Activated naive CD4-positive, alpha-beta T cell treated with anti-CD3 and anti-CD28 coated beads, Interleukin-2, amount 50 U/mL, for 72 hours (primary cell): ENCODE measurements around the gene HOXD1. TPM values are rescaled to one million over a fixed set of nuclear protein-coding genes. Genes with fewer than 3 reads are reported as not detected.

ENCODE experiments used
- ATAC-seq, 2 donors: fragments of 150-1000 bp; cut with Tn5 transposase; 2 replicates each; pipeline ENCODE4 v1.10.0; 2021; ENCODE audit warnings: mild to moderate bottlenecking in 2 of 2, moderate library complexity in 2 of 2
- DNase-seq, 2 donors: peaks; one replicate each; pipeline ENCODE4 v3.0.0; 2021 to 2022; ENCODE audit warnings: low spot score in 2 of 2
- H3K27ac Mint-ChIP-seq, 2 donors: one replicate each; pipeline ENCODE4 v1.8.0; 2022; ENCODE audit warnings: mild to moderate bottlenecking in 2 of 2, mixed read lengths in 2 of 2
- H3K36me3 Mint-ChIP-seq, 2 donors: one replicate each; pipeline ENCODE4 v1.8.0; 2022; ENCODE audit warnings: mixed read lengths in 2 of 2
- H3K9me3 Mint-ChIP-seq, 2 donors: one replicate each; pipeline ENCODE4 v1.8.0; 2022; ENCODE audit warnings: mixed read lengths in 2 of 2
- total RNA-seq, 2 donors: library from RNA; stranded (reverse); gene quantifications; one replicate each; pipeline ENCODE4 v1.2.3, GENCODE V29; 2022

The HOXD1 gene
- total RNA-seq, 2 donors from 2014 or later = not detected

GRCh38 chr2:176172007-176172894 lies 16.2 kb upstream of the HOXD1 start:
- ATAC-seq (no peak), DNase-seq (peak in 1 of 2 donors; percentile 11)
- H3K27ac Mint-ChIP-seq = peak overlapping the region in 1 of 2 donors; percentile 36
- H3K9me3 Mint-ChIP-seq = no peaks in the 10 kb centered on the region
- peaks cover 5 to 15% of the 10 kb centered on the region in 2 donors for H3K36me3 Mint-ChIP-seq

GRCh38 chr2:176172895-176173566 lies 15.4 kb upstream of the HOXD1 start:
- peaks cover 0 to 15% of the 10 kb centered on the region in 2 donors for H3K36me3 Mint-ChIP-seq
- H3K9me3 Mint-ChIP-seq = no peaks in the 10 kb centered on the region
- peak overlapping the region in 1 of 2 donors; percentile 9 for H3K27ac Mint-ChIP-seq
- ATAC-seq (no peak), DNase-seq (no peak)

DNA sequence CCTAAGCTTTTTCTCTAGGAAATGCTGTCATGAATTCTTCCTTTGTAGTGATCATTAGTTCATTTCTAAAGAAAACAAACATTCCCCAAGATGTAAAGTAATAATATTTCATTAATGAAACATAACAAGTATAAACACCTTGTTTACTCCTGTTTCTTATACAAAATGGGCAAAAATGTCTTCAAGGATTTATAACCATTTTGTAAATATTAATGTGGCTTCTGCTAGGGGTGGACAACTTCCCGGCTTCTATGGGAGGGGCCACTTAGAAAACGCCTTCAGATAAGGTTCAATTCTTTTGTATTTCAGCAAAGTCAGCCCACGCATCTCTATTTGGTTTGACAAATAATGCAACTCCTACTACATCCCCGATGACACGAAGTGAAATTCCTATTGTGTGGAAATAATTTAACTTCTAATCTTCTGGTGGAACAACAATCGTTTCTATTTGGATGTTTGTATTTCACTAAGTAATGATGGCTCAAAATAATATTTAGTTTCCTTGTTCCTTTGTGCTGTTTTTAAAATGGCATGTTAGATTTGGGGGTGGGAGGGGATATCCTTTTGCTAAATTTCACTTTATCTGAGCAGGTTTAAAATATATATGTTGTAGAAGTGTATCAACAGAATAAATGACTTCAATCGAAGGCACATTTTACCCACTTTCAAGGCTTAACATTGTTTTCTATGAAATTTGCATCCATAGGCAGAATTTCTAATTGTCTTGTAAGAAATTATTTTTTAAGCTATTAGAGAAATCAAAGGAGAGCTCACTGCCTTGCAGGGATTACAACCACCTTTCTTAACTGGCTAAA lies 14.7 kb upstream of the HOXD1 start:
- no peak for DNase-seq
- Mint-ChIP-seq H3K27ac (no peak overlapping the region), H3K36me3 (peaks cover 0 to 15% of the 10 kb centered on the region in 2 donors), H3K9me3 (no peaks in the 10 kb centered on the region)
- ATAC-seq = no peak

DNA sequence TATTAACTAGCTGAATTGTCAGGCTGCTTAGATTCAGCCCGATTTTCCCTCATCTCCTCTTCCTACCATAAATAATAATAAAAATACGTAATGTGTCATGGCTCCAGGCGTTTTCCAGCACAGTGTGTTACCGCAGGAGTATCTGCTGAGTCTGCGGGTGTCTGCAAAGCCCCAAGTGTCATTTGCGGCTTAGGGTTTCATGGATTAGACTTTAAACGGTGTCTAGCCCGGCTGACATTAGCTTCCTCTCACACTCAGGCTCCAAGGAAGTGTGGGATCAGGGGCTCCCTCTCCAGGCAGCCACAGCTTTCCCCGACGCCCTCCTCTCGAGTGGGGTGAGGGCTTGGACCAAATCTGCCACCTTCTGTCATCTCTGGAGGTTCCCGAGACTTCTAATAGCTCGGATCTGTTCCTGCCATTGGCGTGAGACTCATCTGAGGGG lies 14.1 kb upstream of the HOXD1 start:
- ATAC-seq (no peak), DNase-seq (no peak)
- no peak overlapping the region for H3K27ac Mint-ChIP-seq
- H3K36me3 Mint-ChIP-seq = peaks cover 0 to 17% of the 10 kb centered on the region in 2 donors
- H3K9me3 Mint-ChIP-seq = no peaks in the 10 kb centered on the region

GRCh38 chr2:176174824-176175708 lies 13.4 kb upstream of the HOXD1 start:
- no peak for DNase-seq

DNA sequence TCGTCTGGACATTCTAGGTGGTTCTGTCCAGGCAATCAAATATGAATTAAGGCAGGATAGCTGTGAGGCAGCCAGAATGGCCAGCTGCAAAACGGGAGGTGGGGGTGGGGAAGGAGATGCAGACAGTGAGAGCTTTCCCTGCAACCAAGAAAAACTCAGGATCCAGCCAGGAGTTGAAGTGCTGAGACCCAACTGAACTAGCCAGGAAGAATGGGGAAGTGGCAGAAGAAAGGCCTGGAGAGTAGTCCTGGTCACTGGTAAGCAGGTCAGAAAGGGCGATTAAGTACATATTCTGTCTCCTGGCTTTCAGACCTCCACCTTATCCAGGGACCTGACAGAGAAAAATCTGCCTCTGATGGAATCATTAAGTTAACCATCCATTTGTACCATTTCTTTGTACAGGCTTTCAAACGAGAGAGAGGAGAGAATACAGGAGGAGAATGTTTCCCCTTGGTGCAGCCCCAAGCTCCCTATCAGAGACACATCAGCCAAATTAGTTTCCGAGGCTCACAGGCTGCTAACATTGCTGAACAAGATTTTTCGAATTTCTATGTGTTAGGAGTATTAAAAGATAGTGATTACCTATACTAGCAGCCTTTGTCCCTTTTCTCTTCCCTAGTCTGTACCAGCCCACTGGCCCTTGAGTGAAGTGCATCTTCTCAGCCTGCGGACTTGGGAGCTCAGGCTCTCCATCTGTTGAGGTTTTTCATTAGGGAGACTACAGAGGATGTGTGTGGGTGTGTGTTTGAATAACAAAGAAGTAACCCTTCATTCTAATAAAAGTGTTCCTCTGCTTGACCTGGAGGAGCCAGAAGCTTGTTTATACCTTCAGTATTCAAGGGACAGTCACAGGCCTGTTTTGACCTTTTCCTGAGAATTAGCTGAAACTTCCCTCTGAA lies 12.5 kb upstream of the HOXD1 start:
- Mint-ChIP-seq H3K27ac (no peak overlapping the region), H3K9me3 (no peaks in the 10 kb centered on the region), H3K36me3 (peaks cover 0 to 24% of the 10 kb centered on the region in 2 donors)
- DNase-seq (no peak), ATAC-seq (no peak)

More at GRCh38 chr2:176174824-176175708, 13.4 kb upstream of the HOXD1 start:
- Mint-ChIP-seq H3K9me3 (no peaks in the 10 kb centered on the region), H3K27ac (peak overlapping the region in 1 of 2 donors; percentile 50), H3K36me3 (peaks cover 0 to 24% of the 10 kb centered on the region in 2 donors)
- peak in 1 of 2 donors; percentile 62 for ATAC-seq

GRCh38 chr2:176177580-176178037 lies 10.9 kb upstream of the HOXD1 start:
- no peaks in the 10 kb centered on the region for H3K9me3 Mint-ChIP-seq
- H3K36me3 Mint-ChIP-seq = peaks cover 0 to 24% of the 10 kb centered on the region in 2 donors
- peak overlapping the region in 1 of 2 donors; percentile 14 for H3K27ac Mint-ChIP-seq
- ATAC-seq (no peak), DNase-seq (no peak)

DNA sequence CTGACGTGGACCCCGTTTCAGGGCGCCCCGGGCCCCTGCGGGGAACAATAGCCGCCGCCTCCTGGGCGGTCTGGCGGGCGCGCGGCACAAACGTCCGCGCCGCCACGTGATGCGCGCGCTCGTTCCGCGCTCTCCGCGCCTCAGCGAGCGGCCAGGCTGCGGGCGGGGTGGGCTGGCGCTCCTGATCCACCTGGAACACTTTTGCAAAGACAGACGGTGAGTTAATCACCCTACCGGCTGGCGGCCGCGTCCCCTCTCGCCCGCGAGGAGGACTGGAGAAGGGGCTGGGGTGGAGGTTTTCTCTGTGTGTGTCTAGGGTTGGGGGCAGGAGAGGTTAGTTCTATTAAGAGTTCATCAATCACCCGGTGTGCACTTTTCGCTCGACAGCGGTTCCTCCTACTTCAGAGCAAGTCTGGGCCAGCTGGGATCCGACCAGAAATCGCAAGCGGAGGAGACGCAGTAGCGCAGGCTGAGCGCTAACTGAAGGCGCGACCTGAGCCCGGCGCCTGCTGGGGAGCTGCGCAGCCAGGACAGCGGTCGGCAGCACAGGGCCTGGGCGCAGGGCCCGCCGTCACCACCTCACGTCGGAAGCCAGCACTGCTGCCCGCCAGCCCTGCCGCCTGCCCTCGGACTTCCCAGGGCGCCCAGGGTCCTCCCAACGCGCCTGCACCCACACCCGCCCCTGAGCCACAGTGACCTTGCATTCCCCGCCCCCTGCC lies 10.3 kb upstream of the HOXD1 start:
- peak in 1 of 2 donors; percentile 61 for ATAC-seq
- DNase-seq = peak in 1 of 2 donors; percentile 18
- Mint-ChIP-seq H3K27ac (no peak overlapping the region), H3K36me3 (peaks cover 0 to 24% of the 10 kb centered on the region in 2 donors), H3K9me3 (no peaks in the 10 kb centered on the region)

GRCh38 chr2:176178757-176179295 lies 9.6 kb upstream of the HOXD1 start:
- no peak overlapping the region for H3K27ac Mint-ChIP-seq
- H3K9me3 Mint-ChIP-seq = no peaks in the 10 kb centered on the region
- no peak for ATAC-seq
- peaks cover 0 to 24% of the 10 kb centered on the region in 2 donors for H3K36me3 Mint-ChIP-seq
- no peak for DNase-seq

- DNase-seq (no peak), ATAC-seq (no peak)
- no peaks in the 10 kb centered on the region for H3K9me3 Mint-ChIP-seq
- peaks cover 5 to 19% of the 10 kb centered on the region in 2 donors for H3K36me3 Mint-ChIP-seq
- H3K27ac Mint-ChIP-seq = no peak overlapping the region
Observed at GRCh38 chr2:176181551-176181950, 6.9 kb upstream of the HOXD1 start.

- no peak for ATAC-seq
- no peaks in the 10 kb centered on the region for H3K9me3 Mint-ChIP-seq
- H3K36me3 Mint-ChIP-seq = peaks cover 13 to 24% of the 10 kb centered on the region in 2 donors
- no peak for DNase-seq
- no peak overlapping the region for H3K27ac Mint-ChIP-seq
Observed at GRCh38 chr2:176182671-176183070, 5.8 kb upstream of the HOXD1 start.

GRCh38 chr2:176184749-176185148 lies 3.7 kb upstream of the HOXD1 start:
- Mint-ChIP-seq H3K9me3 (no peaks in the 10 kb centered on the region), H3K36me3 (peaks cover 18 to 22% of the 10 kb centered on the region in 2 donors), H3K27ac (no peak overlapping the region)
- no peak for DNase-seq
- no peak for ATAC-seq

- DNase-seq (no peak), ATAC-seq (no peak)
- H3K27ac Mint-ChIP-seq = no peak overlapping the region
- H3K36me3 Mint-ChIP-seq = peaks cover 18% of the 10 kb centered on the region in 2 donors
- H3K9me3 Mint-ChIP-seq = no peaks in the 10 kb centered on the region
Observed at GRCh38 chr2:176186024-176186423, 2.4 kb upstream of the HOXD1 start.
